Caco-2 (cell line): ENCODE results near the gene CD3G. TPM values are rescaled to one million over a fixed set of nuclear protein-coding genes. Genes with fewer than 3 reads are reported as not detected.

Source experiments
- BruUV-seq: library from RNA; stranded (reverse); fragments of 400-500 nt; replicated peaks from 2 replicates; lab custom pipeline; 2021; lab: Mats Ljungman, UMichigan
- CTCF ChIA-PET: fragments of 300-600 bp; sonication (Branson Sonifier 250); formaldehyde crosslinking; loops from one replicate; lab custom pipeline; 2022; ENCODE audit warnings: antibody characterized with exemption; lab: Charles Lee
- POLR2A ChIA-PET: fragments of 300-600 bp; sonication (Branson Sonifier 250); formaldehyde crosslinking; loops from one replicate; lab custom pipeline; 2022; ENCODE audit warnings: antibody characterized with exemption; lab: Charles Lee
- DNase-seq, 2 experiments: peaks; one replicate each; pipeline versions ENCODE4 v3.0.0 to v3.0.0-alpha.2; 2020 to 2022
- H3K27me3 ChIP-seq: replicated peaks from 2 replicates; pipeline ENCODE4 v1.6.0; 2011; ENCODE audit warnings: low read length; ENCODE audit not compliant: control insufficient read depth, insufficient read depth
- H3K36me3 ChIP-seq: 2 replicates; pipeline ENCODE4 v1.5.1; 2011; ENCODE audit warnings: low read length; ENCODE audit not compliant: control insufficient read depth, insufficient read depth
- H3K4me1 ChIP-seq: fragments of 250-450 bp; sonication (Bioruptor Pico); 2 replicates; pipeline ENCODE4 v1.5.1; 2020; ENCODE audit warnings: mild to moderate bottlenecking
- H3K4me3 ChIP-seq: 2 replicates; pipeline ENCODE4 v1.5.1; 2011; ENCODE audit warnings: low read depth, mild to moderate bottlenecking, control low read depth, low read length
- H3K9me3 ChIP-seq: fragments of 250-450 bp; sonication (Bioruptor Pico); 2 replicates; pipeline ENCODE4 v1.5.1; 2020; ENCODE audit warnings: mild to moderate bottlenecking, moderate library complexity
- H3K27ac Mint-ChIP-seq: one replicate; pipeline ENCODE4 v1.8.0; 2022; ENCODE audit warnings: mixed read lengths; ENCODE audit not compliant: unreplicated experiment
- H3K27me3 Mint-ChIP-seq: one replicate; pipeline ENCODE4 v1.8.0; 2022; ENCODE audit warnings: mixed read lengths; ENCODE audit not compliant: insufficient read depth, unreplicated experiment
- H3K36me3 Mint-ChIP-seq: one replicate; pipeline ENCODE4 v1.8.0; 2022; ENCODE audit warnings: mild to moderate bottlenecking, mixed read lengths; ENCODE audit not compliant: insufficient read depth, unreplicated experiment
- H3K4me1 Mint-ChIP-seq: one replicate; pipeline ENCODE4 v1.8.0; 2022; ENCODE audit warnings: low read depth, mixed read lengths; ENCODE audit not compliant: unreplicated experiment
- H3K4me3 Mint-ChIP-seq: one replicate; pipeline ENCODE4 v1.8.0; 2022; ENCODE audit warnings: mild to moderate bottlenecking, moderate library complexity, mixed read lengths; ENCODE audit not compliant: unreplicated experiment
- H3K9me3 Mint-ChIP-seq: one replicate; pipeline ENCODE4 v1.8.0; 2022; ENCODE audit warnings: mixed read lengths; ENCODE audit not compliant: unreplicated experiment
- CTCF ChIP-seq, 2 experiments: fragments of 200-600 bp in 1 of 2; IDR thresholded peaks; 1 replicate in 1 of 2; 2 replicates in 1 of 2; pipeline versions ENCODE4 v1.5.1 to v1.8.0; 2011 to 2022; ENCODE audit warnings: antibody characterized with exemption in 1 of 2, control low read depth in 1 of 2, inconsistent platforms in 1 of 2, low read depth in 1 of 2, low read length in 1 of 2, mild to moderate bottlenecking in 1 of 2, moderate library complexity in 1 of 2; ENCODE audit not compliant: insufficient read depth in 1 of 2, severe bottlenecking in 1 of 2, unreplicated experiment in 1 of 2
- intact Hi-C: fragments of 100-400 bp; cut with micrococcal nuclease; formaldehyde crosslinking; loops from one replicate; pipeline ENCODE4 v1.10.0; 2022; ENCODE audit not compliant: unreplicated experiment
- total RNA-seq: library from RNA; stranded (reverse); gene quantifications from 2 replicates; pipeline ENCODE4 v1.2.3, GENCODE V29; 2022

The CD3G gene
- total RNA-seq, 1 experiment from 2014 or later: 0.32 TPM

- H3K9me3 ChIP-seq: no peaks in the 10 kb centered on the region
- H3K4me3 ChIP-seq: no peak overlapping the region
- H3K4me1 ChIP-seq: peaks cover 15% of the 10 kb centered on the region
- H3K27me3 ChIP-seq: no peaks in the 10 kb centered on the region
- peak; percentile 64 to 77 for DNase-seq
- ChIA-PET POLR2A (no interaction called here), CTCF (interaction anchor here (0.6 to 1.4 kb wide), 4 partner anchors 12 to 392 kb away, joined by 3 read pairs; no protein-coding TSS in a partner anchor)
- peaks cover 6% of the 10 kb centered on the region for H3K36me3 Mint-ChIP-seq
- H3K4me3 Mint-ChIP-seq: no peak overlapping the region
- no peaks in the 10 kb centered on the region for H3K9me3 Mint-ChIP-seq
- peak overlapping the region; percentile 46 for H3K27ac Mint-ChIP-seq
- no peak for TF ChIP-seq CTCF (IDR thresholded peaks at IDR 0.05; ENCODE audit: insufficient read depth in 1 of 2, low read depth in 1 of 2, low read length in 1 of 2, severe bottlenecking in 1 of 2, unreplicated experiment in 1 of 2)
- no peaks in the 10 kb centered on the region for H3K27me3 Mint-ChIP-seq
- no TSS peak for BruUV-seq
- H3K4me1 Mint-ChIP-seq: peaks cover 7% of the 10 kb centered on the region
- intact Hi-C loops: no loop called here
- H3K36me3 ChIP-seq: no peaks in the 10 kb centered on the region
Measured at GRCh38 chr11:118338637-118339061, 5.5 kb upstream of the CD3G start.

- POLR2A ChIA-PET: no interaction called here
- no TSS peak for BruUV-seq
- Mint-ChIP-seq H3K4me3 (no peak overlapping the region), H3K36me3 (peaks cover 6% of the 10 kb centered on the region), H3K4me1 (peaks cover 7% of the 10 kb centered on the region), H3K27ac (peak overlapping the region; percentile 46), H3K9me3 (no peaks in the 10 kb centered on the region), H3K27me3 (no peaks in the 10 kb centered on the region)
- CTCF ChIA-PET: interaction anchor here (0.6 to 1.3 kb wide), 2 partner anchors 12 to 44 kb away, joined by 3 read pairs; no protein-coding TSS in a partner anchor
- no peak for DNase-seq
- no peak overlapping the region for H3K4me3 ChIP-seq
- intact Hi-C loops: no loop called here
- H3K9me3 ChIP-seq: no peaks in the 10 kb centered on the region
- TF ChIP-seq CTCF (IDR thresholded peaks at IDR 0.05; ENCODE audit: insufficient read depth in 1 of 2, low read depth in 1 of 2, low read length in 1 of 2, severe bottlenecking in 1 of 2, unreplicated experiment in 1 of 2): no peak
- H3K27me3 ChIP-seq: no peaks in the 10 kb centered on the region
- no peaks in the 10 kb centered on the region for H3K36me3 ChIP-seq
- peaks cover 15% of the 10 kb centered on the region for H3K4me1 ChIP-seq
Measured at GRCh38 chr11:118339281-118339961, 4.7 kb upstream of the CD3G start.

GRCh38 chr11:118340449-118340848, 3.7 kb upstream of the CD3G start:
- ChIA-PET CTCF (interaction anchor here (0.5 kb wide), 1 partner anchor 22 kb away, joined by 4 read pairs; no protein-coding TSS in a partner anchor), POLR2A (no interaction called here)
- no peak overlapping the region for H3K4me3 Mint-ChIP-seq
- peaks cover 7% of the 10 kb centered on the region for H3K4me1 Mint-ChIP-seq
- Histone ChIP-seq H3K4me1 (peaks cover 15% of the 10 kb centered on the region), H3K9me3 (no peaks in the 10 kb centered on the region), H3K36me3 (no peaks in the 10 kb centered on the region), H3K4me3 (no peak overlapping the region), H3K27me3 (no peaks in the 10 kb centered on the region)
- DNase-seq: no peak
- no peak overlapping the region for H3K27ac Mint-ChIP-seq
- peaks cover 10% of the 10 kb centered on the region for H3K9me3 Mint-ChIP-seq
- TF ChIP-seq CTCF (IDR thresholded peaks at IDR 0.05; ENCODE audit: insufficient read depth in 1 of 2, low read depth in 1 of 2, low read length in 1 of 2, severe bottlenecking in 1 of 2, unreplicated experiment in 1 of 2): no peak
- intact Hi-C loops: no loop called here
- no peaks in the 10 kb centered on the region for H3K27me3 Mint-ChIP-seq
- no TSS peak for BruUV-seq
- peaks cover 6% of the 10 kb centered on the region for H3K36me3 Mint-ChIP-seq
